Panc1 (cell line): ENCODE data around the gene ECHS1. TPM values are rescaled to one million over a fixed set of nuclear protein-coding genes. Genes with fewer than 3 reads are reported as not detected.

Experiments used
- ATAC-seq: fragments of 200-7000 bp; cut with Tn5 transposase; 2 replicates; pipeline ENCODE4 v1.9.1; 2020; ENCODE audit warnings: mild to moderate bottlenecking, moderate library complexity
- BruUV-seq: library from RNA; stranded (reverse); fragments of 400-500 nt; replicated peaks from 2 replicates; lab custom pipeline; 2021; lab: Mats Ljungman, UMichigan
- CTCF ChIA-PET: fragments of 300-600 bp; sonication (Branson Sonifier 250); formaldehyde crosslinking; loops from one replicate; lab custom pipeline; 2022; ENCODE audit warnings: antibody characterized with exemption; lab: Charles Lee
- POLR2A ChIA-PET: fragments of 300-600 bp; sonication (Branson Sonifier 250); formaldehyde crosslinking; loops from one replicate; lab custom pipeline; 2022; ENCODE audit warnings: antibody characterized with exemption; lab: Charles Lee
- DNase-seq: peaks from one replicate; pipeline ENCODE4 v3.0.0-alpha.2; 2010; ENCODE audit warnings: low read depth, low spot score
- H3K27ac ChIP-seq: 2 replicates; pipeline ENCODE4 v1.5.1; 2011; ENCODE audit warnings: mild to moderate bottlenecking, low read length, inconsistent platforms
- H3K27me3 ChIP-seq: fragments of 200-500 bp; sonication (Bioruptor generic); 2 replicates; pipeline ENCODE4 v1.6.0; 2014; ENCODE audit warnings: low read length, inconsistent platforms; ENCODE audit not compliant: control insufficient read depth, insufficient read depth
- H3K36me3 ChIP-seq: fragments of 200-500 bp; sonication (Bioruptor generic); 2 replicates; pipeline ENCODE4 v1.5.1; 2014; ENCODE audit warnings: inconsistent platforms, mild to moderate bottlenecking, low read length, moderate library complexity; ENCODE audit not compliant: control insufficient read depth, insufficient read depth
- H3K4me1 ChIP-seq: 2 replicates; pipeline ENCODE4 v1.5.1; 2011; ENCODE audit warnings: inconsistent platforms, mild to moderate bottlenecking, low read length, moderate library complexity; ENCODE audit not compliant: control insufficient read depth, insufficient read depth
- H3K4me3 ChIP-seq, 2 experiments: 2 replicates each; pipeline ENCODE4 v1.5.1; 2011 to 2012; ENCODE audit warnings: low read depth in 2 of 2, low read length in 2 of 2, mild to moderate bottlenecking in 2 of 2, inconsistent platforms in 1 of 2, moderate library complexity in 1 of 2
- H3K9me3 ChIP-seq: fragments of 200-500 bp; sonication (Bioruptor generic); 2 replicates; pipeline ENCODE4 v1.5.1; 2014; ENCODE audit warnings: low read depth, mild to moderate bottlenecking, inconsistent platforms, low read length, moderate library complexity; ENCODE audit not compliant: control insufficient read depth, insufficient read depth
- CTCF ChIP-seq: fragments of 450-650 bp; IDR thresholded peaks from 2 replicates; pipeline ENCODE4 v1.5.1; 2017; ENCODE audit warnings: mild to moderate bottlenecking
- POLR2AphosphoS5 ChIP-seq: IDR thresholded peaks from 2 replicates; pipeline ENCODE4 v1.6.1; 2012; ENCODE audit warnings: mild to moderate bottlenecking, low read depth, low read length, moderate library complexity
- REST ChIP-seq, 2 experiments: IDR thresholded peaks; 2 replicates each; pipeline ENCODE4 v1.6.1; 2011 to 2012; ENCODE audit warnings: low read depth in 2 of 2, control low read depth in 1 of 2, low read length in 1 of 2, mild to moderate bottlenecking in 1 of 2, moderate library complexity in 1 of 2; ENCODE audit not compliant: insufficient read depth in 1 of 2
- SIN3A ChIP-seq: IDR thresholded peaks from 2 replicates; pipeline ENCODE4 v1.6.1; 2012; ENCODE audit warnings: low read depth, mild to moderate bottlenecking, low read length, moderate library complexity, borderline replicate concordance; ENCODE audit not compliant: insufficient read depth
- TCF7L2 ChIP-seq: IDR thresholded peaks from 2 replicates; pipeline ENCODE4 v1.6.1; 2011; ENCODE audit warnings: mild to moderate bottlenecking, low read depth, low read length, inconsistent platforms
- in situ Hi-C: cut with HindIII; loops from 2 replicates; pipeline ENCODE4 v1.10.0; 2016; ENCODE audit warnings: low sequenced_read_pairs, low pct_unique_long_range_greater_than_20kb
- intact Hi-C: fragments of 100-400 bp; cut with micrococcal nuclease; formaldehyde crosslinking; loops from one replicate; pipeline ENCODE4 v1.10.0; 2022; ENCODE audit not compliant: unreplicated experiment
- total RNA-seq: library from RNA; stranded (reverse); gene quantifications from one replicate; pipeline ENCODE4 v1.2.1, GENCODE V29; 2021; ENCODE audit not compliant: unreplicated experiment

Gene ECHS1
- total RNA-seq, 1 experiment from 2014 or later = 165 TPM

- TF ChIP-seq SIN3A (no peak), REST (IDR thresholded peaks at IDR 0.05; ENCODE audit: insufficient read depth in 1 of 2, low read depth in 2 of 2, low read length in 1 of 2) (no peak)
- in situ Hi-C loops = no loop called here
- Histone ChIP-seq H3K9me3 (no peaks in the 10 kb centered on the region), H3K27me3 (peaks cover 7% of the 10 kb centered on the region), H3K27ac (no peak overlapping the region), H3K36me3 (no peaks in the 10 kb centered on the region), H3K4me3 (no peak overlapping the region), H3K4me1 (no peaks in the 10 kb centered on the region)
- no TSS peak for BruUV-seq
- no peak for ATAC-seq
- DNase-seq = no peak
- POLR2A ChIA-PET = no interaction called here
- intact Hi-C loops = no loop called here
- CTCF ChIA-PET = no interaction called here
Observed at GRCh38 chr10:133341983-133342382, 31.2 kb downstream of the ECHS1 start.

GRCh38 chr10:133339708-133340380 lies 33.3 kb downstream of the ECHS1 start:
- ATAC-seq = no peak
- H3K4me1 ChIP-seq = no peaks in the 10 kb centered on the region
- intact Hi-C loops = no loop called here
- BruUV-seq = no TSS peak
- ChIA-PET POLR2A (no interaction called here), CTCF (no interaction called here)
- in situ Hi-C loops = no loop called here
- H3K27ac ChIP-seq = no peak overlapping the region
- peaks cover 8% of the 10 kb centered on the region for H3K27me3 ChIP-seq
- DNase-seq = no peak
- H3K36me3 ChIP-seq = no peaks in the 10 kb centered on the region
- TF ChIP-seq SIN3A (no peak), CTCF (no peak), TCF7L2 (no peak), REST (IDR thresholded peaks at IDR 0.05; ENCODE audit: insufficient read depth in 1 of 2, low read depth in 2 of 2, low read length in 1 of 2) (no peak), POLR2AphosphoS5 (no peak)
- no peaks in the 10 kb centered on the region for H3K9me3 ChIP-seq
- H3K4me3 ChIP-seq = no peak overlapping the region
